IgD-negative memory B cell (primary cell): ENCODE results near the gene SNRPA. TPM values are rescaled to one million over a fixed set of nuclear protein-coding genes. Genes with fewer than 3 reads are reported as not detected.
"Not testable (repeated sequence)": the region's sequence is repeated elsewhere in the genome, so short reads cannot be mapped to it uniquely, and the experiment has no call there.

Source experiments
- H3K27ac Mint-ChIP-seq, 3 donors: one replicate each; pipeline ENCODE4 v1.8.0; 2020 to 2022; ENCODE audit warnings: mild to moderate bottlenecking in 3 of 3, mixed read lengths in 3 of 3, moderate library complexity in 1 of 3
- H3K27me3 Mint-ChIP-seq: one replicate; pipeline ENCODE4 v1.8.0; 2021; ENCODE audit warnings: mixed read lengths
- H3K36me3 Mint-ChIP-seq: one replicate; pipeline ENCODE4 v1.8.0; 2020; ENCODE audit warnings: mild to moderate bottlenecking, mixed read lengths
- H3K4me1 Mint-ChIP-seq, 3 donors: one replicate each; pipeline ENCODE4 v1.8.0; 2020 to 2022; ENCODE audit warnings: mixed read lengths in 3 of 3, mild to moderate bottlenecking in 1 of 3
- H3K4me3 Mint-ChIP-seq, 4 donors: one replicate each; pipeline ENCODE4 v1.8.0; 2020 to 2022; ENCODE audit warnings: mild to moderate bottlenecking in 4 of 4, mixed read lengths in 4 of 4, moderate library complexity in 3 of 4
- H3K9me3 Mint-ChIP-seq, 3 donors: one replicate each; pipeline ENCODE4 v1.8.0; 2020 to 2021; ENCODE audit warnings: mixed read lengths in 3 of 3, mild to moderate bottlenecking in 1 of 3
- polyA plus RNA-seq: library from polyadenylated mRNA; unstranded; fragments of 300-500 nt; fragmentation: Illumina TruSeq; gene quantifications from one replicate; pipeline ENCODE4 v1.2.3, GENCODE V29; 2021

SNRPA gene
- polyA plus RNA-seq, 1 donor from 2014 or later = 96.4 TPM

DNA sequence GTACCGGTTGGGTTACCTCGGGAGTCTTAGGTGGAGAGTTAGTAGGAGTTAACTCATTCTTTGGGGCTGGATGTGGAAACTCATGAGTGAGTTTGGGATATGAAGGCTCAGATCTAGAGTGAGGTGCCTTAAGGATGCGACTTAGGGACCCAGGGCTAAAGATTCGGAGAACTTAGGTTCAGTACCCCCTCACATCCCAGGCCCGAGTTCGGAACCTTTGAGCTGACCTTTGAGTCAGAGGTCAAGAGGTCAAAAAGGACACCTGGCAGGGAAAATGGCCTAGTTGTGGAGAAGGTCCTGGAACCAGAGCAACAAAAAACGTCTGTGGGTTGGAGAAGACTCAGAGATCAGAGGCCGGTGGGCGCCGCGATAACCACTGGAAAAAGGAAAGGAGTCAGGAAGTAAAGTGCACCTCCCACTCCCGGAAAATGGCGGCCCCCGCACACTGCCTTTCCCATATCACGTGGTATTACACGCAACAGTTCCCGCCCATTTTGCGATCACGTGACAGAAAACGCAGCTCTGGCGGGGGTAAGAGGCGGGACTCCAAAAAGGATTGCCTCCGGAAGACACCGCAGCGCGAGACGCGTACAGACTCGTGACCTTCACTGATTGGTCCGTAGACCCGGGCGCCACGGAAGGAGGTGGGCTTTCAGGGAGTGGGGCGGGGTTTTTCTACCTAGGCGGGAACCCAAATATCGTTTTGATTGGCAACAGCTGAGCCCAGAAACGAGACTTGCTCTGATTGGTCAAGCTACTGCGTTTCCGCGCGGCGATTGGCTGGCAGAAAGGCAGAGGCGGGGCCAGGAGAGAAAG, 737 bp upstream of the SNRPA start, which contains the start of gene ACTMAP:
ACTMAP (minus strand) TSS at position 420 of the 816 bp plus-strand sequence. CDS start 674 bp downstream, outside the sequence.
- Mint-ChIP-seq H3K27ac (peak within 1 kb of the TSS; percentile 92 to 99 (median 98)), H3K4me3 (peak within 1 kb of the TSS; percentile 96 to 99 (median 98)), H3K27me3 (no peaks in the 10 kb centered on the region), H3K4me1 (peaks cover 25 to 27% (median 25%) of the 10 kb centered on the region in 3 donors), H3K36me3 (peaks cover 3% of the 10 kb centered on the region), H3K9me3 (no peaks in the 10 kb centered on the region)

DNA sequence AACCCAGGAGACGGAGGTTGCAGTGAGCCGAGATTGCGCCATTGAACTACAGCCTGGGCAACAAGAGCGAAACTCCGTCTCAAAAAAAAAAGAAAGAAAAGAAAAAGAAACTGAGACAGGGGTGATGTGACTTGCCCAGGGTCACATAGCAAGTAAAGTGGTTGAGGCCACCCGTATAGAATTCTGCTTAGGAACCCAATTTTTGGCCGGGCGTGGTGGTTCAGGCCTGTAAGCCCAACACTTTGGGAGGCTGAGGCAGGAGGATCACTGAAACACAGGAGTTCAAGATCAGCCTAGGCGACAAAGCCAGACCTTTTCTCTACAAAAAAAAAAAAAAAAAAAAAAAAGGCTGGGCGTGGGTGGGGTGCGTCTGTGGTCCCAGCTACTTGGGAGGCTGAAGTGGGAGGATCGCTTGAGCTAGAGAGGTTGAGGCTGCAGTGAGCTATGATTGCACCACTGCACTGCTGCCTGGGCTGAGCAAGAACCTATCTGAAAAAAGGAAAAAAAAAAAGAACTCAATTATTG, 1.3 kb downstream of the SNRPA start:
- Mint-ChIP-seq H3K36me3 (peaks cover 6% of the 10 kb centered on the region), H3K27me3 (no peaks in the 10 kb centered on the region), H3K4me3 (peak overlapping the region; percentile 96 to 99 (median 98)), H3K27ac (peak overlapping the region; percentile 67 to 92 (median 69)), H3K9me3 (no peaks in the 10 kb centered on the region), H3K4me1 (peaks cover 32 to 39% (median 38%) of the 10 kb centered on the region in 3 donors)

DNA sequence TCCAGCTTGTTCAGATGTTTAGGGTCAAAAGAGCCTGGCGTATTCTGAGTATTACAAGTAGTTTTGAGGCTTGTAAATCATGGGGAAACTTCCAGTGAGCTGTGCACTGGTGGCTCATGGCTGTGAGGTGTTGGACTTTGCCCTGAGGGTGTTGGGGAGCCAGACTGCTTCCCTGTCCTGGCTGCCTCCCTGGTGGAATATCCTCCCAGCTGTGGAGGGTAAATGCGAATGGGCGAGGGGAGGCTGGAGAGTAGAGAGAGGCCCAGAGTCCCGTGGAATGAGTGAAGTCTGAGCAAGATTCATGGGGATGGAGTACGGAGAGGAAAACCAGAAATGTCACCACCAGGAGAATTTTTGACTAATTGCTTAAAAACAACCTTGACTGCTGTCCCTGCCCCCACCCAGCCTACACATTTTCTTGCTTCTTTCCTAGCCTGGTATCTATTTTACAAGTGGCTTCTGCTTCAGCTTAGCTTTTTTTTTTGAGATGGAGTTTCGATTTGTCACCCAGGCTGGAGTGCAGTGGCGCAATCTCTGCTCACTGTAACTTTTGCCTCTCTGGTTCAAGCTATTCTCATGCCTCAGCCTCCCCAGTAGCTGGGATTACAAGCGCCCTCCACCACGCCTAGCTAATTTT, 3.7 kb downstream of the SNRPA start:
- H3K27me3 Mint-ChIP-seq = no peaks in the 10 kb centered on the region
- H3K36me3 Mint-ChIP-seq = peaks cover 8% of the 10 kb centered on the region
- peak overlapping the region; percentile 69 to 94 (median 92) for H3K4me3 Mint-ChIP-seq
- no peaks in the 10 kb centered on the region for H3K9me3 Mint-ChIP-seq
- H3K27ac Mint-ChIP-seq = peak overlapping the region; percentile 82 to 98 (median 84)
- H3K4me1 Mint-ChIP-seq = peaks cover 30 to 37% (median 31%) of the 10 kb centered on the region in 3 donors

DNA sequence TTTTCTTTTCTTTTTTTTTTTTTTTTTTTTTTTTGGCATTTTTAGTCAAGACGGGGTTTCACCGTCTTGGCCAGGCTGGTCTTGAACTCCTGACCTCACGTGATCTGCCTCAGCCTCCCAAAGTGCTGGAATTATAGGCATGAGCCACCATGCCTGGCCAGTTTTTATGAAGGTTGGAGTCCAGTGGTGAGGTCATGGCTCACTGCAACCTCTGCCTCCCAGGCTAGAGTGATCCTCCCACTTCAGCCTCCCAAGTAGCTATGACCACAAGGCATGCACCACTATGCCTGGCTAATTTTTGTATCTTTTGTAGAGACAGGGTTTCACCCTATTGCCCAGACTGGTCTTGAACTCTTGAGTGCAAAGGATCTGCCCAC, 4.2 kb downstream of the SNRPA start:
- H3K27me3 Mint-ChIP-seq = no peaks in the 10 kb centered on the region
- H3K9me3 Mint-ChIP-seq = no peaks in the 10 kb centered on the region
- peak overlapping the region in 2 of 3 donors; percentile 82 to 98 for H3K27ac Mint-ChIP-seq
- H3K4me3 Mint-ChIP-seq = peak overlapping the region in 3 of 4 donors; percentile 44 to 94 (median 93)
- H3K4me1 Mint-ChIP-seq = peaks cover 28 to 34% (median 30%) of the 10 kb centered on the region in 3 donors
- peaks cover 8% of the 10 kb centered on the region for H3K36me3 Mint-ChIP-seq

DNA sequence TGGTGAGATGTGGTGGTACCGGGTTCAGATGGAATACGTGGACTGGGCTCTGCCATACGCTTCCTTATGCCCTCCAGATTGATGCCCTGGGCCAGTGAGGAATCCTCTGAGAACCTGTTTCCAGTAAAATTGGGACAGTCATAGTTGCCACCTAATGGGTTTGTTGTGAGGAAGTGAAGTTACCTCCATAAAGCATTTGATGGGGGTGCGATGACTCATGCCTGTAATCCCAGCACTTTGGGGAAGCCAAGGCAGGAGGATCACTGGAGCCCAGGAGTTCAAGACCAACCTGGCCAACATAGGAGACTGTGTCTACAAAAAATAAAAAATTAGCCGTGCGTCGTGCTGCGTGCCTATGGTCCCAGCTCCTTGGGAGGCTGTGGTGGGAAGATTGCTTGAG, 4.8 kb downstream of the SNRPA start:
- H3K4me1 Mint-ChIP-seq = peaks cover 25 to 33% (median 29%) of the 10 kb centered on the region in 3 donors
- H3K4me3 Mint-ChIP-seq = peak overlapping the region in 3 of 4 donors; percentile 30 to 87 (median 81)
- H3K9me3 Mint-ChIP-seq = no peaks in the 10 kb centered on the region
- H3K27ac Mint-ChIP-seq = peak overlapping the region in 2 of 3 donors; percentile 8 to 82
- H3K27me3 Mint-ChIP-seq = no peaks in the 10 kb centered on the region
- peaks cover 8% of the 10 kb centered on the region for H3K36me3 Mint-ChIP-seq

DNA sequence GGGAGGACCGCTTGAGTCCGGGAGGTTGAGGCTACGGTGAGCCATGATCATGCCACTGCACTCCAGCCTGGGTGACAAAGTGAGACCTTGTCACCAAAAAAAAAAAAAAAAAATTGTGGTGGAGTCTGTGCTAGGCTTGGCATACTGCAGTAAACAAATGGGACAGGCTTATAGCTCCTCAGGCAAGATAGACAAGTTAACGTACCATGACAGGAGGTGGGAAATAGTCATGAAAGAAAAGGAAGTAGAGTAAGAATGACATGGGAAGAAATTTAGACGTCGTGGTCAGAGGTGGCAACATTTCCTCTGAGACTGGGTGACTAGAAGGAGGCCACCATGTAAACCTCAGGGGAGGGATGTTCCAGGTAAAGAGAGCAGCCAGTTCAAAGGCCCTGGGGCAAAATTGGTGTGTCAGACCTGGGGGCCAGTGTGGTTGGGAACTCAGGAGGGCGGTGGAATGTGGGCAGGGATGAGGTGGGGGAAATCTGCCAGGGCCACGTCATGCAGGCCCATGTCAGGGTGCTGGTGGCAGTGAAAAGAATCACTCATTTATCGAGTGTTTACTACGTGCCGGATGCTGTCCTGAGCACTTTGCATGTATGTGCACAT, 5.6 kb downstream of the SNRPA start:
- Mint-ChIP-seq H3K4me3 (peak overlapping the region in 3 of 4 donors; percentile 70 to 77 (median 73)), H3K4me1 (peaks cover 25 to 34% (median 29%) of the 10 kb centered on the region in 3 donors), H3K36me3 (peaks cover 8% of the 10 kb centered on the region), H3K27ac (peak overlapping the region; percentile 31 to 89 (median 74)), H3K27me3 (no peaks in the 10 kb centered on the region), H3K9me3 (no peaks in the 10 kb centered on the region)

DNA sequence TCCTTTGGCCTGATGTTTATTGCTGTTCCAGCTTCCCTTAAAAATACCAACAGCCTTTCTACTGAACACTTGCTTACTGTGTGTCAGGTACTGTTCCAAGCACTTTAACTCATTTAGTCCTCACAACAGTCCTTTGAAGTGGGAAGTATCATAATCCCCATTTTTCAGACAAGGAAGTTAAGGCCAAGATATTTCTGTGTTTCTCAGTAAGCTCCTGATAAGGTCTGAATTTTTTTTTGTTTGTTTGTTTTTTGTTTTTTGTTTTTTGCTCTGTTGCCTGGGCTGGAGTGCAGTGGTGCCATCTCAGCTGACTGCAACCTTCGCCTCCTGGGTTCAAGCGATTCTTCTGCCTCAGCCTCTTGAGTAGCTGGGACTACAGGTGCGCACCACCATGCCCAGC, 7.5 kb downstream of the SNRPA start:
- peak overlapping the region in 1 of 3 donors; percentile 71 for H3K27ac Mint-ChIP-seq
- H3K36me3 Mint-ChIP-seq = peaks cover 11% of the 10 kb centered on the region
- H3K27me3 Mint-ChIP-seq = no peaks in the 10 kb centered on the region
- H3K9me3 Mint-ChIP-seq = no peaks in the 10 kb centered on the region
- peaks cover 19 to 34% (median 27%) of the 10 kb centered on the region in 3 donors for H3K4me1 Mint-ChIP-seq
- H3K4me3 Mint-ChIP-seq = peak overlapping the region in 1 of 4 donors; percentile 77

DNA sequence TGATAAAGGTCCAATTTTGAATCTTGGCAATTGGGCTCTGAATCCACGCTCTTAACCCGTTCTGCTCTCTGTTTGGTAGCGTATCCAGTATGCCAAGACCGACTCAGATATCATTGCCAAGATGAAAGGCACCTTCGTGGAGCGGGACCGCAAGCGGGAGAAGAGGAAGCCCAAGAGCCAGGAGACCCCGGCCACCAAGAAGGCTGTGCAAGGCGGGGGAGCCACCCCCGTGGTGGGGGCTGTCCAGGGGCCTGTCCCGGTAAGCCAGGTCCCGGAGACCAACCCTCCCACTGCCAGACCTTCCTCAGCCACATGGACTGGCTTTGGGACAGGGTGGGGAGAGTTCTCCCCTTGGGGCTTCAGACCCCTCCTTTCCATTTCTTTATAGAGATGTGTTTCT, 8.3 kb downstream of the SNRPA start:
- Mint-ChIP-seq H3K27me3 (no peaks in the 10 kb centered on the region), H3K9me3 (no peaks in the 10 kb centered on the region), H3K27ac (peak overlapping the region in 1 of 3 donors; percentile 17), H3K4me1 (peaks cover 17 to 31% (median 27%) of the 10 kb centered on the region in 3 donors), H3K36me3 (peaks cover 11% of the 10 kb centered on the region), H3K4me3 (peak overlapping the region in 1 of 4 donors; percentile 84)

DNA sequence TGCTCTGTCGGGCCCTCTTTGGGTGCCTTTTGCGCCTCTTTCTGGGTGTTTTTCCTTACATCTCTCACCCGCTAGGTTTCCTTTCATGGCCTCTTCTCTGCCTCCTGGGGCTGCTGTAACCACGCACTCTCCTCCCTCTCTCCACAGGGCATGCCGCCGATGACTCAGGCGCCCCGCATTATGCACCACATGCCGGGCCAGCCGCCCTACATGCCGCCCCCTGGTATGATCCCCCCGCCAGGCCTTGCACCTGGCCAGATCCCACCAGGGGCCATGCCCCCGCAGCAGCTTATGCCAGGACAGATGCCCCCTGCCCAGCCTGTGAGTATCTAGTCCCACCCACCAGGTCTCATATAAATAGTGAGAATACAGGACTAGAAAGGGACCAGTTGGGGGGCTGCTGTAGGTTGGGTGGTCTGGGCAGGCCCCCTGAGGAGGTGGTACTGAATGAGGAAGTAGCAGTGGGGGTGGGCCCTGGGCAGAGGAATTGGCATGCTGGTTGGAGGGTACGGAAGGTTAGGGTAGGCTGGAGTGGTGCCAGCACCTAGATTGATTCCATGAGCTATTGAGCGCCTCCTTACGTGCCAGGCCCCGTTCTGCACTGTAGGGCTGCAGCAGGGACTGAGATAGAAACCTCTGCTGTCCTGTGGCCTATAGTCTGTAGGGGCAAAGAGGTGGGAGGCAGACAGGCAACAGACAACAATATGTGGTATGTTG, 11.9 kb downstream of the SNRPA start:
- H3K4me3 Mint-ChIP-seq = no peak overlapping the region
- no peaks in the 10 kb centered on the region for H3K27me3 Mint-ChIP-seq
- H3K9me3 Mint-ChIP-seq = no peaks in the 10 kb centered on the region
- H3K27ac Mint-ChIP-seq = no peak overlapping the region
- H3K4me1 Mint-ChIP-seq = peaks cover 4 to 11% (median 11%) of the 10 kb centered on the region in 3 donors
- peaks cover 8% of the 10 kb centered on the region for H3K36me3 Mint-ChIP-seq

DNA sequence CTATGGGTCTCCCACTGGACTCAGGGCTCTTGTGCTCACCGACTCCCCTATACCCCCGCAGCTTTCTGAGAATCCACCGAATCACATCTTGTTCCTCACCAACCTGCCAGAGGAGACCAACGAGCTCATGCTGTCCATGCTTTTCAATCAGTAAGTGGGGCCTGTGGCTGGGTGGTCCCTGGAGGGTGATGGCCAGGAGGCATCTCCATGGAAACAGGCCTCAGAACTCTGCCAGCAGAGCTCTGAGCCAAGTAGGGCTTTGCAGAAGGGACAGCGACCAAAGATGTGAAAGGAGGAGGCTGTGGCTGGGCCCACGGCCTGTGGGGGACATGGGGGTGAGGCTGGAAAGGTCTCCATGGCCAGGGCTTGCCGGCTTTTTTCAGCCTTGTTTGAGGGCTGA, 12.5 kb downstream of the SNRPA start:
- Mint-ChIP-seq H3K27me3 (no peaks in the 10 kb centered on the region), H3K36me3 (peaks cover 8% of the 10 kb centered on the region), H3K9me3 (no peaks in the 10 kb centered on the region), H3K27ac (no peak overlapping the region), H3K4me3 (no peak overlapping the region), H3K4me1 (peaks cover under 1 to 8% (median 7%) of the 10 kb centered on the region in 3 donors)

DNA sequence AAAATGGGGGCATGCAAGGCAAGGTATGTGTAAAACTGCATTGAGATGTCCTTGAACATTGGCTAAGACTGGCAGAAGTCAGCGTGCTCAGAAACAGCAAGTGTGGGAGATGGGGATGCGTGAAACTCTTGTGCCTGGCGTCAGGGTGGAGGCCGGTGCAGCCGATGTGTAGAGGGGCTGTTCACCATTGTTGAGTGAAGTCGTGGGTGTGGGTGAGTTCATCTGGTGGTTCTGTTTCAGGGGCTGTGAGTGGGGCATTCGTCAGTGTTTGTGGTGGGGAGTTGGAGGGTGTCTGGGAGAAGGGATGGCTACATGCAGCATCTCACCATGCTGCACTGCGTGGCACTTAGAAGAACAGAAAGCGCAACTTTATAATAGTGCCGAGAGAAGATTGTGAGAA, 13.0 kb downstream of the SNRPA start:
- Mint-ChIP-seq H3K4me3 (no peak overlapping the region), H3K27ac (peak overlapping the region in 2 of 3 donors; percentile 84 to 86), H3K36me3 (peaks cover 8% of the 10 kb centered on the region), H3K9me3 (no peaks in the 10 kb centered on the region), H3K4me1 (peaks cover 0 to 8% (median 7%) of the 10 kb centered on the region in 3 donors), H3K27me3 (no peaks in the 10 kb centered on the region)

DNA sequence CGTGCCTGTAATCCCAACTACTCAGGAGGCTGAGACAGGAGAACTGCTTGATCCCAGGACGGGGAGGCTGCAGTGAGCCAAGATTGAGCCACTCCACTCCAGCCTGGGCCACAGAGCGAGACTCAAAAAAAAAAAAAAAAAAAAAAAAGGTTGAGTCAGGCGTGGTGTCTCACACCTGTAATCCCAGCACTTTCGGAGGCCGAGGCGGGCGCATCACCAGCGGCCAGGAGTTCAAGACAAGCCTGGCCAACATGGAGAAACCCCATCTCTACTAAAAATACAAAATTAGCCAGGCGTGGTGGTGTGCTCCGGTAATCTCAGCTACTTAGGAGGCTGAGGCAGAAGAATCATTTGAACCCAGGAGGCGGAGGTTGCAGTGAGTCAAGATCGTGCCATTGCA, 15.4 kb downstream of the SNRPA start:
- peaks cover 18% of the 10 kb centered on the region for H3K36me3 Mint-ChIP-seq
- H3K4me3 Mint-ChIP-seq, H3K27me3 Mint-ChIP-seq, H3K9me3 Mint-ChIP-seq: not testable (repeated sequence)
- peaks cover 7 to 14% (median 11%) of the 10 kb centered on the region in 3 donors for H3K4me1 Mint-ChIP-seq
- H3K27ac Mint-ChIP-seq = peak overlapping the region in 1 of 3 donors; percentile 10

DNA sequence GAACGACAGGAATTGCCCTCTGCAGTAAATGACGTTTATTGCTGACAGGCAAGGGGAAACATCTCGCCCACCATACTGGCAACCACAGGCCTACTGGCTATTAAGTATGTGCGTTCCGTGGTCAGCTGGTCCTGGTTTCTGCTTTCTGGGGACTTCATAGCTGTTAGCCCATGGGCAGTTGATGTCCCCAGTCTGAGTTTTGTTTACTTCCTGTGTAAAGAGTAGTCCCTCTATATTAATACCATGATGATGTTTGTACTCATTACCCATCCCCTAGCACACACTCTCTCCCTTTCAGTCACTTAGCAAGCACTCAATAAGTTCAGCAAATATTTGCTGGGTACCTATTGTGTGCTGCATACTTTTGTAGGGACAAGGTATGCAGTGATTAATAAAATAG, 17.9 kb downstream of the SNRPA start:
- Mint-ChIP-seq H3K36me3 (peaks cover 12% of the 10 kb centered on the region), H3K27ac (peak overlapping the region in 1 of 3 donors; percentile 39), H3K9me3 (peaks cover 0 to 6% (median 0%) of the 10 kb centered on the region in 3 donors), H3K27me3 (no peaks in the 10 kb centered on the region), H3K4me1 (peaks cover 7 to 16% (median 7%) of the 10 kb centered on the region in 3 donors), H3K4me3 (no peak overlapping the region)
